ENCODE results near the gene C12orf75. TPM values are rescaled to one million over a fixed set of nuclear protein-coding genes. Genes with fewer than 3 reads are reported as not detected.

C12orf75 gene
- total RNA-seq, 1 experiment from 2014 or later, result 1.3 TPM

DNA sequence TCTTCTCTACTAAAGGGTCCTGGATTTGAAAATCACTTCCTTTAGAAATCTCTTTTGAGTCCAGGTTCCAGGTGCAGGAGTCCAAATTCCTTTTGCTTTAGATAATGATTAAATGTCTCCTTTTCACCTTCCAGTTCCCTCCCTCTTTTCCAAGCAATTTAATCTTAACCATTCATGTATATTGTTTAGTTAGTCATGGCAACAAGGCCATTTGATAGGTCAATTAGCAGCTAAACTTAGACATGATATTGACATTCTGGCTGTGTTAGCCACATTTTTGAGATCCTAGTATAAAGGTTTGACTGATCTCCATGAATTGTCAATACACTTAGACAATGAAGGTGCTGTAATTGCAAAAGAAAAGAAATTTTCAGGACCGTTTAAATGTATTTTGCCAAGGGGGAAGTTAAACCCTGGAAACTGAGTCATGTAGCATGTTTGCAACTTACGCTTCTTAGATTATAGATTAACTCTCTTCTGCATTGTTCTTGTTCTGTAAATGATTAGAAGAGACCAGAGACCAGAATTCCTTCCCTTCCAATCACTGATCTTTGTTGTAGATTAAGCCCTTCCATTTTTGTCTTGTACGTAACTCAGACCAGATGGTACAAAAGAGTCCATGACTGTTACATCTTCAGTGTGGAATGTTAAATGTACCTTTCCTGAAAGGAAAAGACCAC lies 12.4 kb upstream of the C12orf75 start:
- Histone ChIP-seq H3K4me3 (no peak overlapping the region), H3K4me1 (replicated peaks; ENCODE audit: insufficient read depth) (no peaks in the 10 kb centered on the region), H3K27ac (no peak overlapping the region), H3F3A (ENCODE audit: insufficient read depth, low read depth) (no peaks in the 10 kb centered on the region), H3K79me2 (ENCODE audit: low read depth) (no peaks in the 10 kb centered on the region), H2AFZ (no peak overlapping the region), H4K20me1 (ENCODE audit: insufficient read depth) (no peaks in the 10 kb centered on the region), H3K4me2 (no peak overlapping the region), H3K27me3 (ENCODE audit: insufficient read depth, low read depth) (peaks cover 20% of the 10 kb centered on the region; the same call in 1 of the 2 replicates), H3K36me3 (ENCODE audit: low read depth) (no peaks in the 10 kb centered on the region), H3K9me2 (ENCODE audit: insufficient read depth) (no peaks in the 10 kb centered on the region), H3K9me3 (ENCODE audit: insufficient read depth, low read depth) (peaks cover 5% of the 10 kb centered on the region; the same call in 1 of the 2 replicates)
- POLR2A ChIA-PET (ENCODE audit: unreplicated experiment), result no interaction called here
- no peak for DNase-seq
- no TSS peak for BruUV-seq (replicated peaks)
- CTCF ChIA-PET, result interaction anchor here (0.6 kb wide), 1 partner anchor 15 kb away, joined by 7 read pairs; no protein-coding TSS in a partner anchor
- TF ChIP-seq, protein P1, sequence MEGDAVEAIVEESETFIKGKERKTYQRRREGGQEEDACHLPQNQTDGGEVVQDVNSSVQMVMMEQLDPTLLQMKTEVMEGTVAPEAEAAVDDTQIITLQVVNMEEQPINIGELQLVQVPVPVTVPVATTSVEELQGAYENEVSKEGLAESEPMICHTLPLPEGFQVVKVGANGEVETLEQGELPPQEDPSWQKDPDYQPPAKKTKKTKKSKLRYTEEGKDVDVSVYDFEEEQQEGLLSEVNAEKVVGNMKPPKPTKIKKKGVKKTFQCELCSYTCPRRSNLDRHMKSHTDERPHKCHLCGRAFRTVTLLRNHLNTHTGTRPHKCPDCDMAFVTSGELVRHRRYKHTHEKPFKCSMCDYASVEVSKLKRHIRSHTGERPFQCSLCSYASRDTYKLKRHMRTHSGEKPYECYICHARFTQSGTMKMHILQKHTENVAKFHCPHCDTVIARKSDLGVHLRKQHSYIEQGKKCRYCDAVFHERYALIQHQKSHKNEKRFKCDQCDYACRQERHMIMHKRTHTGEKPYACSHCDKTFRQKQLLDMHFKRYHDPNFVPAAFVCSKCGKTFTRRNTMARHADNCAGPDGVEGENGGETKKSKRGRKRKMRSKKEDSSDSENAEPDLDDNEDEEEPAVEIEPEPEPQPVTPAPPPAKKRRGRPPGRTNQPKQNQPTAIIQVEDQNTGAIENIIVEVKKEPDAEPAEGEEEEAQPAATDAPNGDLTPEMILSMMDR (conservative IDR thresholded peaks at IDR 0.05), result no peak
- TF ChIP-seq EZH2 (IDR thresholded peaks at IDR 0.05; ENCODE audit: low read depth), result no peak
- intact Hi-C loops (cut with micrococcal nuclease; ENCODE audit: unreplicated experiment), result no loop called here

DNA sequence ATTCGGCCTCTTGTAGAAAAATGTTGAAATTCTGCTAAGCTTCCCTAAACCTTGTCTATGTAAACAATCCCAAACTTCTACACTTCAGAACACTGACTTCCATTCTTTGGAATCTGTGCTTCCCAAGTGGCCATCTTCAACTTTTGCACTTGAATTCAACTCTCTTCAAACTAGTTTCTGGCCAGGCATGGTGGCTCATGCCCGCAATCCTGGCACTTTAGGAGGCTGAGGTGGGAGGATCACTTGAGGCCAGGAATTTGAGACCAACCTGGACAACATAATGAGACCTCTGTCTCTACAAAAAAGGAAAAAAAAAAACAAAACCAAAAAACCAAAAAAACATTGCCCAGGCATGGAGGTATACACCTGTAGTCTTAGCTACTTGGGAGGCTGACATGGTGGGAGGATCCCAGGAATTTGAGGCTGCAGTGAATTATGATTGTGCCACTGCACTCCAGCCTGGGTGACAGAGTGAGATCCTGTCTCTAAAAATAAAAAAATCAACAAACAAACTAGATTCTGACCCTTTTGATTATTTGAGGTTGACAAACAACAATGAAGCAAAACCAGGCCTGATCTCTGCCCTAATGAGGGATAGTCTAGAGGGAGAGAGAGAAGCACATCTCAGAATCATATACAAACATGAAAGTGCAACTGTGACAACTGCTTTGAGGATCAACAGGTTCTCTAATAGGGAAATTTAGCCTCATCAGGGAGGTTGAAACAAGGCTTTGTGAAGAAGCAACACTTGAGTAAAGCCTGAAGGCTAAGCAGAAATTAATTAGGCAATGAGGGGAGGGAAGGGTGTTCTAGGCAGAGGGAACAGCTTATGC lies 11.6 kb upstream of the C12orf75 start:
- Histone ChIP-seq H3K9me3 (ENCODE audit: insufficient read depth, low read depth) (peaks cover 5% of the 10 kb centered on the region; the same call in 1 of the 2 replicates), H3K4me2 (no peak overlapping the region), H2AFZ (no peak overlapping the region), H3K79me2 (ENCODE audit: low read depth) (no peaks in the 10 kb centered on the region), H3K27ac (no peak overlapping the region), H3K27me3 (ENCODE audit: insufficient read depth, low read depth) (peaks cover 20% of the 10 kb centered on the region; the same call in 1 of the 2 replicates), H3K9me2 (ENCODE audit: insufficient read depth) (no peaks in the 10 kb centered on the region), H4K20me1 (ENCODE audit: insufficient read depth) (no peaks in the 10 kb centered on the region), H3K4me1 (replicated peaks; ENCODE audit: insufficient read depth) (no peaks in the 10 kb centered on the region), H3K4me3 (no peak overlapping the region), H3F3A (ENCODE audit: insufficient read depth, low read depth) (no peaks in the 10 kb centered on the region), H3K36me3 (ENCODE audit: low read depth) (no peaks in the 10 kb centered on the region)
- TF ChIP-seq, protein P1 (conservative IDR thresholded peaks at IDR 0.05), result no peak
- no peak for TF ChIP-seq EZH2 (IDR thresholded peaks at IDR 0.05; ENCODE audit: low read depth)
- ChIA-PET POLR2A (ENCODE audit: unreplicated experiment) (no interaction called here), CTCF (interaction anchor here (0.6 kb wide), 1 partner anchor 14 kb away, joined by 7 read pairs; no protein-coding TSS in a partner anchor)
- BruUV-seq (replicated peaks), result no TSS peak
- DNase-seq, result no peak
- intact Hi-C loops (cut with micrococcal nuclease; ENCODE audit: unreplicated experiment), result no loop called here

- DNase-seq, result no peak
- CTCF ChIA-PET, result no interaction called here
Measured at GRCh38 chr12:105319691-105320209, 10.7 kb upstream of the C12orf75 start.

More at GRCh38 chr12:105319691-105320209, 10.7 kb upstream of the C12orf75 start:
- Histone ChIP-seq H3K27ac (no peak overlapping the region), H3K4me3 (no peak overlapping the region), H3K79me2 (ENCODE audit: low read depth) (no peaks in the 10 kb centered on the region), H3K4me1 (replicated peaks; ENCODE audit: insufficient read depth) (no peaks in the 10 kb centered on the region), H3F3A (ENCODE audit: insufficient read depth, low read depth) (no peaks in the 10 kb centered on the region), H3K27me3 (ENCODE audit: insufficient read depth, low read depth) (peaks cover 20% of the 10 kb centered on the region; the same call in 1 of the 2 replicates), H2AFZ (no peak overlapping the region), H3K4me2 (no peak overlapping the region), H3K36me3 (ENCODE audit: low read depth) (no peaks in the 10 kb centered on the region), H4K20me1 (ENCODE audit: insufficient read depth) (no peaks in the 10 kb centered on the region), H3K9me2 (ENCODE audit: insufficient read depth) (no peaks in the 10 kb centered on the region), H3K9me3 (ENCODE audit: insufficient read depth, low read depth) (peaks cover 5% of the 10 kb centered on the region; the same call in 1 of the 2 replicates)
- intact Hi-C loops (cut with micrococcal nuclease; ENCODE audit: unreplicated experiment), result no loop called here
- POLR2A ChIA-PET (ENCODE audit: unreplicated experiment), result no interaction called here
- BruUV-seq (replicated peaks), result no TSS peak
- TF ChIP-seq, protein P1 (conservative IDR thresholded peaks at IDR 0.05), result no peak
- TF ChIP-seq EZH2 (IDR thresholded peaks at IDR 0.05; ENCODE audit: low read depth), result no peak
